ENCODE data around the gene CNOT4. TPM values are rescaled to one million over a fixed set of nuclear protein-coding genes. Genes with fewer than 3 reads are reported as not detected.
A peak's percentile ranks its signal among the peaks of the same experiment; 100 is the strongest.
"Not testable (repeated sequence)": the region's sequence is repeated elsewhere in the genome, so short reads cannot be mapped to it uniquely, and the experiment has no call there.

Gene CNOT4
- total RNA-seq, 6 experiments from 2014 or later, result 23.2 to 27.3 (median 25.1) TPM

- Mint-ChIP-seq H3K9me3 (no peaks in the 10 kb centered on the region), H3K36me3 (ENCODE audit: low read depth) (no peaks in the 10 kb centered on the region), H3K4me3 (no peak overlapping the region), H3K27me3 (ENCODE audit: insufficient read depth) (no peaks in the 10 kb centered on the region), H3K4me1 (ENCODE audit: low read depth) (peaks cover 14% of the 10 kb centered on the region; the same call in 1 of the 2 replicates), H3K27ac (no peak overlapping the region)
- TF ChIP-seq CTCF (IDR thresholded peaks at IDR 0.05), result no peak
- no peak for DNase-seq
Observed at GRCh38 chr7:135449436-135449835, 60.5 kb downstream of the CNOT4 start.

GRCh38 chr7:135448753-135449152 is 61.1 kb downstream of the CNOT4 start:
- H3K4me3 Mint-ChIP-seq, result no peak overlapping the region
- H3K4me1 Mint-ChIP-seq (ENCODE audit: low read depth), result peaks cover 14% of the 10 kb centered on the region; the same call in 1 of the 2 replicates
- H3K9me3 Mint-ChIP-seq, result no peaks in the 10 kb centered on the region
- no peak for TF ChIP-seq CTCF (IDR thresholded peaks at IDR 0.05)
- no peaks in the 10 kb centered on the region for H3K36me3 Mint-ChIP-seq (ENCODE audit: low read depth)
- no peak for DNase-seq
- H3K27me3 Mint-ChIP-seq (ENCODE audit: insufficient read depth), result no peaks in the 10 kb centered on the region
- H3K27ac Mint-ChIP-seq, result no peak overlapping the region

GRCh38 chr7:135447748-135448147 is 62.2 kb downstream of the CNOT4 start:
- no peaks in the 10 kb centered on the region for H3K27me3 Mint-ChIP-seq (ENCODE audit: insufficient read depth)
- DNase-seq, result no peak
- H3K4me1 Mint-ChIP-seq (ENCODE audit: low read depth), result peaks cover 14% of the 10 kb centered on the region; the same call in 1 of the 2 replicates
- no peak for TF ChIP-seq CTCF (IDR thresholded peaks at IDR 0.05)
- no peak overlapping the region for H3K27ac Mint-ChIP-seq
- H3K36me3 Mint-ChIP-seq (ENCODE audit: low read depth), result no peaks in the 10 kb centered on the region
- no peak overlapping the region for H3K4me3 Mint-ChIP-seq
- no peaks in the 10 kb centered on the region for H3K9me3 Mint-ChIP-seq

GRCh38 chr7:135445690-135446089 is 64.2 kb downstream of the CNOT4 start:
- Mint-ChIP-seq H3K27me3 (ENCODE audit: insufficient read depth) (no peaks in the 10 kb centered on the region), H3K9me3 (no peaks in the 10 kb centered on the region), H3K4me1 (ENCODE audit: low read depth) (peaks cover 15% of the 10 kb centered on the region), H3K27ac (no peak overlapping the region), H3K36me3 (ENCODE audit: low read depth) (no peaks in the 10 kb centered on the region), H3K4me3 (no peak overlapping the region)
- TF ChIP-seq CTCF (IDR thresholded peaks at IDR 0.05), result no peak
- DNase-seq, result no peak

GRCh38 chr7:135445266-135445665 is 64.6 kb downstream of the CNOT4 start:
- H3K36me3 Mint-ChIP-seq (ENCODE audit: low read depth); H3K27me3 Mint-ChIP-seq (ENCODE audit: insufficient read depth); H3K9me3 Mint-ChIP-seq; H3K4me3 Mint-ChIP-seq; H3K27ac Mint-ChIP-seq; DNase-seq: not testable (repeated sequence)
- H3K4me1 Mint-ChIP-seq (ENCODE audit: low read depth), result peaks cover 15% of the 10 kb centered on the region

GRCh38 chr7:135441791-135442190 is 68.1 kb downstream of the CNOT4 start:
- H3K4me3 Mint-ChIP-seq, result no peak overlapping the region
- H3K4me1 Mint-ChIP-seq (ENCODE audit: low read depth), result peaks cover 9% of the 10 kb centered on the region
- peak; percentile 34 for DNase-seq
- H3K36me3 Mint-ChIP-seq (ENCODE audit: low read depth), result no peaks in the 10 kb centered on the region
- H3K27ac Mint-ChIP-seq, result no peak overlapping the region
- no peaks in the 10 kb centered on the region for H3K27me3 Mint-ChIP-seq (ENCODE audit: insufficient read depth)
- no peaks in the 10 kb centered on the region for H3K9me3 Mint-ChIP-seq
- no peak for TF ChIP-seq CTCF (IDR thresholded peaks at IDR 0.05)

Data from HFFc6 (cell line).